K562 (cell line): Measurements from ENCODE around the gene MCFD2. TPM values are rescaled to one million over a fixed set of nuclear protein-coding genes. Genes with fewer than 3 reads are reported as not detected.

Experiments
- CREM ChIP-seq: IDR thresholded peaks from 2 replicates; pipeline ENCODE4 v1.6.1; 2014; ENCODE audit warnings: antibody characterized with exemption, low read depth
- MTA2 ChIP-seq: fragments of 450-650 bp; IDR thresholded peaks from 2 replicates; pipeline ENCODE4 v1.6.1; 2016; ENCODE audit warnings: low read depth
- NCOA1 ChIP-seq: fragments of 450-650 bp; IDR thresholded peaks from 2 replicates; pipeline ENCODE4 v1.6.1; 2016; ENCODE audit warnings: low read depth
- NR2C2 ChIP-seq, 2 experiments: fragments of 200-800 bp in 1 of 2; sonication (Bioruptor generic) in 1 of 2; sonication (generic) in 1 of 2; formaldehyde crosslinking in 1 of 2; IDR thresholded peaks; 2 replicates each; pipeline versions ENCODE4 v1.6.1 to v1.8.0; 2016 to 2022; ENCODE audit warnings: mild to moderate bottlenecking in 1 of 2, missing compliant biosample characterization in 1 of 2, missing genetic modification characterization in 1 of 2, missing genetic modification reagents in 1 of 2
- NR3C1 ChIP-seq: sonication (generic); formaldehyde crosslinking; IDR thresholded peaks from 2 replicates; pipeline ENCODE4 v1.8.1; 2022; ENCODE audit warnings: missing genetic modification reagents
- PHTF2 ChIP-seq: fragments of 250-450 bp; sonication (Bioruptor Pico); IDR thresholded peaks from 2 replicates; pipeline ENCODE4 v1.5.0; 2021; ENCODE audit warnings: mild to moderate bottlenecking
- PYGO2 ChIP-seq: fragments of 450-650 bp; IDR thresholded peaks from 2 replicates; pipeline ENCODE4 v1.6.1; 2016; ENCODE audit warnings: mild to moderate bottlenecking, missing genetic modification characterization, moderate library complexity, missing compliant biosample characterization
- SMAD4 ChIP-seq: fragments of 250-450 bp; sonication (Bioruptor Pico); conservative IDR thresholded peaks from 2 replicates; pipeline ENCODE4 v1.8.0; 2021; ENCODE audit warnings: inconsistent platforms, mild to moderate bottlenecking, moderate library complexity
- TSC22D4 ChIP-seq: fragments of 450-650 bp; IDR thresholded peaks from 2 replicates; pipeline ENCODE4 v1.6.1; 2016; ENCODE audit warnings: missing genetic modification characterization, missing biosample characterization, control low read depth
- ZNF184 ChIP-seq: sonication (generic); formaldehyde crosslinking; IDR thresholded peaks from 2 replicates; pipeline ENCODE4 v1.5.0; 2020; ENCODE audit warnings: missing genetic modification reagents
- ZNF239 ChIP-seq: fragments of 250-450 bp; sonication (Bioruptor Pico); IDR thresholded peaks from 2 replicates; pipeline ENCODE4 v1.4.0; 2020; ENCODE audit warnings: mild to moderate bottlenecking
- polyA plus RNA-seq, 8 experiments: library from polyadenylated mRNA; depleted of rRNA in 4 of 8; stranded (reverse) in 5 of 8; unstranded in 3 of 8; fragments of >200 nt; fragmentation: Nextera tagmentation in 2 of 8; fragmentation: Illumina TruSeq in 1 of 8; extraction: Ambion mirVana in 2 of 8; extraction: Trizol in 1 of 8; gene quantifications; 2 replicates each; pipeline versions ENCODE4 v1.2.1 to v1.2.3, GENCODE V29; 2011 to 2014; ENCODE audit warnings: inconsistent platforms in 1 of 8, missing spikeins in 1 of 8
- total RNA-seq, 7 experiments: library from RNA; depleted of rRNA in 6 of 7; stranded (reverse); fragments of >200 nt in 6 of 7; fragmentation: Illumina TruSeq in 2 of 7; extraction: Trizol in 2 of 7; gene quantifications; 2 replicates each; pipeline versions ENCODE4 v1.2.1 to v1.2.3, GENCODE V29; 2011 to 2021; ENCODE audit warnings: low replicate concordance in 1 of 7
- TF ChIP-seq, protein P1 (sequence below), 2 experiments: IDR thresholded peaks; 2 replicates each; pipeline ENCODE4 v1.6.1; 2012; ENCODE audit warnings: improper control_type of control experiment in 2 of 2, low read depth in 2 of 2, low read length in 2 of 2, borderline replicate concordance in 1 of 2
- TF ChIP-seq, protein P2 (sequence below): fragments of 450-650 bp; IDR thresholded peaks from 2 replicates; pipeline ENCODE4 v1.6.1; 2016; ENCODE audit warnings: mild to moderate bottlenecking, moderate library complexity
- TF ChIP-seq, protein P3 (sequence below), 2 experiments: fragments of 450-650 bp; conservative IDR thresholded peaks; 2 replicates each; pipeline ENCODE4 v1.6.1; 2017; ENCODE audit warnings: mild to moderate bottlenecking in 2 of 2, moderate library complexity in 2 of 2

MCFD2 gene
- total and polyA plus RNA-seq, 9 of the 15 experiments (the other 6 are each of a cell fraction or from before 2014, with no cell fraction given): 78.6 to 237 (median 123) TPM

DNA sequence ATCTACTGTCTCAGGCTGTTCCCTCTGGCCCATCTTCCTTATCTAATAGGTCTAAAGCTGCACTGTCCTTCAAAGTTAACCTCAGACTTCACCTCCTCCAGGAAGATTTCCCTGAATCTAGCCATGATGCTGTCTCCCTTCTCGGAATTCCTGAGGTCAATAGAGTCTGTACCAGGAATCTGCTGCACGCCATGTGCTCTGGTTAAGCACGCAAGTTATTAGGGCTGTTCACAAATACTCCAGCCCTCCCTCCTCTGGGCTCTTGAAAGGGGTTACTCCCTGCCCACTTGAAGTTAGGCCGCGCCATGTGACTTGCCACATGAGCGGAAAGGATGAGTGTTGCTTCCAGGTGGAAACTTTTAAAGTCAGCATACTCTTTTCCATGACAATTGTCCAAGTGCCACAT lies 43.6 kb downstream of the MCFD2 start (continued):
- TF ChIP-seq NR3C1 (CRISPR knock-in tag) (no peak), MTA2 (peak; percentile 30; the same call in 1 of the 2 replicates), TSC22D4 (tag) (no peak), NCOA1 (peak; percentile 59; the same call in 1 of the 2 replicates), PYGO2 (tag) (no peak), ZNF184 (CRISPR knock-in tag) (no peak), NR2C2 (CRISPR knock-in tag; IDR thresholded peaks at IDR 0.05) (no peak), NR2C2 (tag; IDR thresholded peaks at IDR 0.05) (peak; percentile 58), CREM (no peak), SMAD4 (CRISPR knock-in tag) (peak; percentile 82), ZNF239 (CRISPR knock-in tag) (no peak), PHTF2 (CRISPR knock-in tag) (no peak)
- TF ChIP-seq, protein P1, sequence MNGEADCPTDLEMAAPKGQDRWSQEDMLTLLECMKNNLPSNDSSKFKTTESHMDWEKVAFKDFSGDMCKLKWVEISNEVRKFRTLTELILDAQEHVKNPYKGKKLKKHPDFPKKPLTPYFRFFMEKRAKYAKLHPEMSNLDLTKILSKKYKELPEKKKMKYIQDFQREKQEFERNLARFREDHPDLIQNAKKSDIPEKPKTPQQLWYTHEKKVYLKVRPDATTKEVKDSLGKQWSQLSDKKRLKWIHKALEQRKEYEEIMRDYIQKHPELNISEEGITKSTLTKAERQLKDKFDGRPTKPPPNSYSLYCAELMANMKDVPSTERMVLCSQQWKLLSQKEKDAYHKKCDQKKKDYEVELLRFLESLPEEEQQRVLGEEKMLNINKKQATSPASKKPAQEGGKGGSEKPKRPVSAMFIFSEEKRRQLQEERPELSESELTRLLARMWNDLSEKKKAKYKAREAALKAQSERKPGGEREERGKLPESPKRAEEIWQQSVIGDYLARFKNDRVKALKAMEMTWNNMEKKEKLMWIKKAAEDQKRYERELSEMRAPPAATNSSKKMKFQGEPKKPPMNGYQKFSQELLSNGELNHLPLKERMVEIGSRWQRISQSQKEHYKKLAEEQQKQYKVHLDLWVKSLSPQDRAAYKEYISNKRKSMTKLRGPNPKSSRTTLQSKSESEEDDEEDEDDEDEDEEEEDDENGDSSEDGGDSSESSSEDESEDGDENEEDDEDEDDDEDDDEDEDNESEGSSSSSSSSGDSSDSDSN (IDR thresholded peaks at IDR 0.05; ENCODE audit: borderline replicate concordance in 1 of 2, low read depth in 2 of 2, low read length in 2 of 2): no peak
- TF ChIP-seq, protein P2, sequence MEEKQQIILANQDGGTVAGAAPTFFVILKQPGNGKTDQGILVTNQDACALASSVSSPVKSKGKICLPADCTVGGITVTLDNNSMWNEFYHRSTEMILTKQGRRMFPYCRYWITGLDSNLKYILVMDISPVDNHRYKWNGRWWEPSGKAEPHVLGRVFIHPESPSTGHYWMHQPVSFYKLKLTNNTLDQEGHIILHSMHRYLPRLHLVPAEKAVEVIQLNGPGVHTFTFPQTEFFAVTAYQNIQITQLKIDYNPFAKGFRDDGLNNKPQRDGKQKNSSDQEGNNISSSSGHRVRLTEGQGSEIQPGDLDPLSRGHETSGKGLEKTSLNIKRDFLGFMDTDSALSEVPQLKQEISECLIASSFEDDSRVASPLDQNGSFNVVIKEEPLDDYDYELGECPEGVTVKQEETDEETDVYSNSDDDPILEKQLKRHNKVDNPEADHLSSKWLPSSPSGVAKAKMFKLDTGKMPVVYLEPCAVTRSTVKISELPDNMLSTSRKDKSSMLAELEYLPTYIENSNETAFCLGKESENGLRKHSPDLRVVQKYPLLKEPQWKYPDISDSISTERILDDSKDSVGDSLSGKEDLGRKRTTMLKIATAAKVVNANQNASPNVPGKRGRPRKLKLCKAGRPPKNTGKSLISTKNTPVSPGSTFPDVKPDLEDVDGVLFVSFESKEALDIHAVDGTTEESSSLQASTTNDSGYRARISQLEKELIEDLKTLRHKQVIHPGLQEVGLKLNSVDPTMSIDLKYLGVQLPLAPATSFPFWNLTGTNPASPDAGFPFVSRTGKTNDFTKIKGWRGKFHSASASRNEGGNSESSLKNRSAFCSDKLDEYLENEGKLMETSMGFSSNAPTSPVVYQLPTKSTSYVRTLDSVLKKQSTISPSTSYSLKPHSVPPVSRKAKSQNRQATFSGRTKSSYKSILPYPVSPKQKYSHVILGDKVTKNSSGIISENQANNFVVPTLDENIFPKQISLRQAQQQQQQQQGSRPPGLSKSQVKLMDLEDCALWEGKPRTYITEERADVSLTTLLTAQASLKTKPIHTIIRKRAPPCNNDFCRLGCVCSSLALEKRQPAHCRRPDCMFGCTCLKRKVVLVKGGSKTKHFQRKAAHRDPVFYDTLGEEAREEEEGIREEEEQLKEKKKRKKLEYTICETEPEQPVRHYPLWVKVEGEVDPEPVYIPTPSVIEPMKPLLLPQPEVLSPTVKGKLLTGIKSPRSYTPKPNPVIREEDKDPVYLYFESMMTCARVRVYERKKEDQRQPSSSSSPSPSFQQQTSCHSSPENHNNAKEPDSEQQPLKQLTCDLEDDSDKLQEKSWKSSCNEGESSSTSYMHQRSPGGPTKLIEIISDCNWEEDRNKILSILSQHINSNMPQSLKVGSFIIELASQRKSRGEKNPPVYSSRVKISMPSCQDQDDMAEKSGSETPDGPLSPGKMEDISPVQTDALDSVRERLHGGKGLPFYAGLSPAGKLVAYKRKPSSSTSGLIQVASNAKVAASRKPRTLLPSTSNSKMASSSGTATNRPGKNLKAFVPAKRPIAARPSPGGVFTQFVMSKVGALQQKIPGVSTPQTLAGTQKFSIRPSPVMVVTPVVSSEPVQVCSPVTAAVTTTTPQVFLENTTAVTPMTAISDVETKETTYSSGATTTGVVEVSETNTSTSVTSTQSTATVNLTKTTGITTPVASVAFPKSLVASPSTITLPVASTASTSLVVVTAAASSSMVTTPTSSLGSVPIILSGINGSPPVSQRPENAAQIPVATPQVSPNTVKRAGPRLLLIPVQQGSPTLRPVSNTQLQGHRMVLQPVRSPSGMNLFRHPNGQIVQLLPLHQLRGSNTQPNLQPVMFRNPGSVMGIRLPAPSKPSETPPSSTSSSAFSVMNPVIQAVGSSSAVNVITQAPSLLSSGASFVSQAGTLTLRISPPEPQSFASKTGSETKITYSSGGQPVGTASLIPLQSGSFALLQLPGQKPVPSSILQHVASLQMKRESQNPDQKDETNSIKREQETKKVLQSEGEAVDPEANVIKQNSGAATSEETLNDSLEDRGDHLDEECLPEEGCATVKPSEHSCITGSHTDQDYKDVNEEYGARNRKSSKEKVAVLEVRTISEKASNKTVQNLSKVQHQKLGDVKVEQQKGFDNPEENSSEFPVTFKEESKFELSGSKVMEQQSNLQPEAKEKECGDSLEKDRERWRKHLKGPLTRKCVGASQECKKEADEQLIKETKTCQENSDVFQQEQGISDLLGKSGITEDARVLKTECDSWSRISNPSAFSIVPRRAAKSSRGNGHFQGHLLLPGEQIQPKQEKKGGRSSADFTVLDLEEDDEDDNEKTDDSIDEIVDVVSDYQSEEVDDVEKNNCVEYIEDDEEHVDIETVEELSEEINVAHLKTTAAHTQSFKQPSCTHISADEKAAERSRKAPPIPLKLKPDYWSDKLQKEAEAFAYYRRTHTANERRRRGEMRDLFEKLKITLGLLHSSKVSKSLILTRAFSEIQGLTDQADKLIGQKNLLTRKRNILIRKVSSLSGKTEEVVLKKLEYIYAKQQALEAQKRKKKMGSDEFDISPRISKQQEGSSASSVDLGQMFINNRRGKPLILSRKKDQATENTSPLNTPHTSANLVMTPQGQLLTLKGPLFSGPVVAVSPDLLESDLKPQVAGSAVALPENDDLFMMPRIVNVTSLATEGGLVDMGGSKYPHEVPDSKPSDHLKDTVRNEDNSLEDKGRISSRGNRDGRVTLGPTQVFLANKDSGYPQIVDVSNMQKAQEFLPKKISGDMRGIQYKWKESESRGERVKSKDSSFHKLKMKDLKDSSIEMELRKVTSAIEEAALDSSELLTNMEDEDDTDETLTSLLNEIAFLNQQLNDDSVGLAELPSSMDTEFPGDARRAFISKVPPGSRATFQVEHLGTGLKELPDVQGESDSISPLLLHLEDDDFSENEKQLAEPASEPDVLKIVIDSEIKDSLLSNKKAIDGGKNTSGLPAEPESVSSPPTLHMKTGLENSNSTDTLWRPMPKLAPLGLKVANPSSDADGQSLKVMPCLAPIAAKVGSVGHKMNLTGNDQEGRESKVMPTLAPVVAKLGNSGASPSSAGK: peak; percentile 85
- TF ChIP-seq, protein P3, sequence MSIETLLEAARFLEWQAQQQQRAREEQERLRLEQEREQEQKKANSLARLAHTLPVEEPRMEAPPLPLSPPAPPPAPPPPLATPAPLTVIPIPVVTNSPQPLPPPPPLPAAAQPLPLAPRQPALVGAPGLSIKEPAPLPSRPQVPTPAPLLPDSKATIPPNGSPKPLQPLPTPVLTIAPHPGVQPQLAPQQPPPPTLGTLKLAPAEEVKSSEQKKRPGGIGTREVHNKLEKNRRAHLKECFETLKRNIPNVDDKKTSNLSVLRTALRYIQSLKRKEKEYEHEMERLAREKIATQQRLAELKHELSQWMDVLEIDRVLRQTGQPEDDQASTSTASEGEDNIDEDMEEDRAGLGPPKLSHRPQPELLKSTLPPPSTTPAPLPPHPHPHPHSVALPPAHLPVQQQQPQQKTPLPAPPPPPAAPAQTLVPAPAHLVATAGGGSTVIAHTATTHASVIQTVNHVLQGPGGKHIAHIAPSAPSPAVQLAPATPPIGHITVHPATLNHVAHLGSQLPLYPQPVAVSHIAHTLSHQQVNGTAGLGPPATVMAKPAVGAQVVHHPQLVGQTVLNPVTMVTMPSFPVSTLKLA (conservative IDR thresholded peaks at IDR 0.05): peak; percentile 43 to 75
